ACHN (cell line): ENCODE data around the gene MTG1.

ENCODE experiments used
- DNase-seq: peaks from one replicate; pipeline ENCODE4 v3.0.0-alpha.2; 2015
- in situ Hi-C: cut with HindIII; loops from 2 replicates; pipeline ENCODE4 v1.10.0; 2017; ENCODE audit warnings: low sequenced_read_pairs, low pct_ligation_motif_present, low pct_unique_long_range_greater_than_20kb

Gene MTG1

DNA sequence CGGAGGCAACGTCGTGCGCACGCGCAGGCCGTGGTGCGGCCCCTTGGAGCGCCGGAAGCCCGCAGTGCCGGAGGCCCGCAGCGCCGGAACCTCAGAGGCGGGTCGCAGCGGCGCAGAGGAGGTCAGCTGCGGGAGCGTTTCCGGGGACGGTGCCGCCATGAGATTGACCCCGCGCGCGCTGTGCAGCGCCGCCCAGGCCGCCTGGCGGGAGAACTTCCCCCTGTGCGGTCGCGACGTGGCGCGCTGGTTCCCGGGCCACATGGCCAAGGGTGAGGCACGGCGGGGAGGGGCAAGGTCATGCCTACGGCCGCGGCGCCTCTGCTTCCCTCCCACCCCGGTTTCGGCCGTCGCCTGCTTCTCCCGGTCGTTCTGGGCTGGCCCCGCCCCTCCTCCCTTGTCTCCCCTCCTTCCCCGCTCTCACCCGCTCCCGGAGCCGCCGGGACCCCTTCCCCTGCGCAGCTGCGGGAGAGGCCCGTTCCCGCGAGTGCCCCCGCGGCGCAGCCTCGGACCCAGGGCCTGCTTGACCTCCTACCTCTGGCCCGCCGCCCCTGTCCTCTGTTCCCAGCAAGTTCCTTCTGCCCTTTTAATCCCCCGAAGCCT, at the start of gene MTG1:
Gene MTG1, plus strand, starts transcription at position 94 of the 600 bp plus-strand sequence. Its CDS starts 64 bp downstream, at position 158.
- DNase-seq: peak; percentile 95
- in situ Hi-C loops: no loop called here

DNA sequence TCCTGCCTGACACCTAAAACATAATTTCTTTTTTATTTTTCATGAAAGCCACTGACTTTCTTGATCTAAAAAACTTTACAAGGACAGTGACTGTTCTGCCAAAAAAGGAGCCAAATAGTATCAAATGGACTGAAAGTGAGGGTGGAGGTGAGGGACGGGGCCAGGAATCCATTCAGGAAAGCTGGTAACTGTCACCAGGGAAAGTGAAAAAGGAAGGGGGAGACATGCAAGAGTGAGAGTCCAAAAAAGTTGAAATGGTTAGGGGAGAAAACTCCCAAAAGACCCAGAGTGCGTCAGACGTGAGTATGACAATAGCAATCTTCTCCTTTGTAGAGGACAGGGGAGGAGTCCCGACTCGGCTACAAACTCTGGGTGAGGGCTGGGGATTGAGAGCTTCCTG, 49.7 kb upstream of the MTG1 start:
- in situ Hi-C loops: no loop called here
- DNase-seq: no peak

- in situ Hi-C loops: no loop called here
- no peak for DNase-seq
These were observed 47.5 kb upstream of the MTG1 start for GRCh38 chr10:133346413-133346812.

DNA sequence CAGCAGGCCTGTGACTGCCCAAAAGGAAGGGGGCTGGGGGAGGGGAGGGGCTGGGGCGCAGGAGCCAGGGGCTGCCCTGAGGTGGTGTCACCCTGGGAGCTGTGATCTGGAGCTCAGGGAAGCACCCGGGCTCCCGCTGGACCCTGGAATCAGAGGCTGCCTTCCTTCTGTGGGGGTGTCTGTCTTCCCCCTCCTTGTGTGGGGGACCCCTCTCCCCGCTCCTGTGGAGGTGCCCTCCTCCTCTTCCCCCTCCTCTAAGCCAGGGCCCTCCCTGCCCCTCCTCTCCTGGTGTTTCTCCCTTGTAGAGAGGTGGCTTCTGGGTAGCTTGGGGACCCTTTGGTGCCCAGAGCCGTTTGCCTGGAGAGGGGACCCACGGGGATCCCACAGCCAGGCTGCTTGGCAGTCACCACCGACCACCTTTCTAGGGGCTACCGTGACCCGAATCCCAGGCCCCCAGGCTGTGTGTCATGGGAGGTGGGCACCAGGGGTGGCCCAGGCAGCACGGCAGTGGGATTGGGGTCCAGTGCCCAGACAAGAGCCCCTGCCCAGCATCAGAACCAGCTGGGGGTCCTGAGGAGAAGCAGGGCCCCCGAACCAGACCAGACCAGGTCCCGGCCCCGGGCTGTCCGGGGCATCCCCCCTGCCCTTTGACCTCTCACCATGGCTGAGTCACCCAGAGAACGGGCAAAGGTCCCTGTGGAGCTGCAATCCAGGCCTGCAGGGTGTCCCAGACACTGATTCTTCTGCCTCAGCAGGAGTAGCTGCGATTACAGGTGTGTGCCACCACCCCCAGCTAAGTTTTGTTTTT, 46.0 kb upstream of the MTG1 start:
- DNase-seq: no peak

GRCh38 chr10:133349160-133349568, 44.8 kb upstream of the MTG1 start:
- DNase-seq: no peak
- in situ Hi-C loops: no loop called here

More for the DNA sequence above, 46.0 kb upstream of the MTG1 start:
- in situ Hi-C loops: no loop called here

DNA sequence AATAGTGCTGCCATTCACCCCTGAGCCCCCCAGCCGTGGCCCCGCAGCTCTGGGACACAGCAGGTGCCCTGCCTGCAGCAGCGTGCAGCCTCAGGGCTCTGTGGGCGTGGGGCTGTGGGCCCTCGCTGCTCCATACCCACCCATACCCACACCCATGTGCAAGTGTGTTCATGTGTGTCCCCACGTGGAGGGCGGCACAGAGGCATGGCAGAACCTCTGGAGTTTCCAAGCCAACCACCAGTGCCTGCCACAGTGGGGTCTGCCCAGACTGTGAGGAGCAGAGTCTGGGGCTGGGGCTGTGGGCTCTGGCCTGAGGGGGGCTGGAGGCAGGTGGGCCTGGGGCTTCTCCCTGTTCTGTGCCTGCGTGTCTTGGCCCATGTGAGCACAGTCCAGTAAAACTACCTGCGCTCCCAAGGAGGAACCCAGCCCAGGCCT, 44.4 kb upstream of the MTG1 start:
- DNase-seq: no peak
- in situ Hi-C loops: no loop called here

DNA sequence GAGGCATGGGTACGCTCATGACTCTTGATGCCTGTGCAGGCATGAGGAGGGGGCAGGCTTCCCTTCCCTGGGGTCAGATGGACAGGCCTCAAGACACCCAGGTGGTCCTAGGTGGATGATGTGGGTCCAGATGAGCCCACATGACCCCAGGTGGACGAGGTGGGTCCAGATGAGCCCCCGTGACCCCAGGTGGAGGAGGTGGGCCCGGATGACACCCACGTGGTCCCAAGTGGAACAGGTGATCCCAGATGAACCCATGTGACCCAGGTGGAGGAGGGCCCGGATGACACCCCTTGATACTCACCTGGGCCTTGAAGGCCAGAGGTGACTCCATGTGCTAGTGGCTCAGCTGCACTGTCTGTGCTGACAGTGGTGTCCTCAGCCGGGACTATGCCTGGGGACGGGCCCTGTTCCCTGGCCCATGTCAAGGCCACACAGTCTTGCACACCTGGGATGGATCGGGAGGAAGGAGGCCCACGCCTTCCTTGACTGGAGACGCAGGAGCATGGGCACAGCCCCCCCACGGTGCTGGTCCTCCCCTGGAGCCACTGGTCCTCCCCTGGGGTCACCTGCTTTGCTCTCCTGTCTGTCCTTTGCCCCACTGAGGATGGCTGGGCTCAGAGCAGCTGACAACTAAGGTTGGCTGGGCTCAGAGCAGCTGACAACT, 43.5 kb upstream of the MTG1 start:
- in situ Hi-C loops: no loop called here
- DNase-seq: no peak

DNA sequence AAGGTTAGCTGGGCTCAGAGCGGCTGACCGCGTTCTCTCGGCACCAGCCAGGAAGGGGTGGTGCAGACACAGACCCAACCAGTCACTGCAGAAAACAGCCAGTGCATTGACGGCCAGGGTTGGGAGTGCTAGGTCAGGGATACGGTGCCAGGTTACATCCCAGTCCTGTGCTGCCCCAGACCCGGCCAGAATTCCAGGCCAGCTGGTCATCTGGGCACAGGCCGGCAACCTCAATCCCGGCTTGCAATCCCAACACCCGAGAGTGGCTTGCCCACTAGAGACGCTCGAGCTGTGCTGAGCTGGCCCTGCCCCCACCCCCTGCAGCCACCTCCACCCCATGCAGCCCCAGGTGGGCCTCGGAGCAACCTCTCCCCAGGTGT, 43.0 kb upstream of the MTG1 start:
- no peak for DNase-seq
- in situ Hi-C loops: no loop called here

- in situ Hi-C loops: no loop called here
- DNase-seq: no peak
These were observed 42.3 kb upstream of the MTG1 start for GRCh38 chr10:133351408-133352318.

- in situ Hi-C loops: no loop called here
- no peak for DNase-seq
These were observed 40.6 kb upstream of the MTG1 start for GRCh38 chr10:133353202-133353959.

GRCh38 chr10:133353988-133354605, 39.9 kb upstream of the MTG1 start:
- no peak for DNase-seq
- in situ Hi-C loops: no loop called here

- no peak for DNase-seq
- in situ Hi-C loops: no loop called here
These were observed 39.2 kb upstream of the MTG1 start for GRCh38 chr10:133354672-133355240.

GRCh38 chr10:133355266-133355665, 38.7 kb upstream of the MTG1 start:
- in situ Hi-C loops: no loop called here
- DNase-seq: no peak

- no peak for DNase-seq
- in situ Hi-C loops: no loop called here
These were observed 38.0 kb upstream of the MTG1 start for GRCh38 chr10:133355991-133356390.

DNA sequence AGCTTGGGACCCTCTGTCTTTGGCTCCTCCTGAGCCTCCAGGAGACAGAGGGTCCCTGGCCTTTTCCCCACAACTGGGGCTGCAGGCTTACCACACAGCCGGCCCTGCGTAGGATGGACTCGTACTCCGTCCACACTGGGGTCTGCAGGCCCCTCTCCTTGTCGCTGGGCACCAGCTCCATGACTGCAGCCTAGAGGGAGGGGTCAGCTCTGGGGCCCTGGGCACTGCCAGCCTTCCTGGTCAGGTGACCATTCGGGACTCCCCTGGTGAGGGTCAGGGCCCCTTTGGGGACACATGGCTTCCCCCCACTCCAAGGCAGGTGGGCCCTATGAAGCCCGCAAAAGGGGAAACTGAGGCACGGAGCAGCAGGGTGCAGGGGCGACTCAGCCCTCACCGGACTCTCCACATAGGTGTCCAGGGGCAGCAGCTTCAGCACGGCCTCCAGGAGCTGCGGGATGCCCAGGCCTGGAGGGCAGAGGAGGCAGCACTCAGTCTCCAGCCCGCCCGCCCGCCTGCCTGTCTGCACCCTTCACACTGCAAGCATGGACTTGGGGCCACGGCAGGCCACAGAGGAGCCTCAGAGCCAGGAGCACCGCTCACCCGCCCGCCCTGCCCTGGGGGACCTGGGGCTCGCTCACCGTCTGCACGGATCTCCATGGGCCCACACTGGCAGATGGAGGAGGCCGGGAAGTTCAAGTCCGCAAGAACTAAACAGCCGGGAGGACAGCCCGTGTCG, 37.2 kb upstream of the MTG1 start:
- no peak for DNase-seq
- in situ Hi-C loops: no loop called here

DNA sequence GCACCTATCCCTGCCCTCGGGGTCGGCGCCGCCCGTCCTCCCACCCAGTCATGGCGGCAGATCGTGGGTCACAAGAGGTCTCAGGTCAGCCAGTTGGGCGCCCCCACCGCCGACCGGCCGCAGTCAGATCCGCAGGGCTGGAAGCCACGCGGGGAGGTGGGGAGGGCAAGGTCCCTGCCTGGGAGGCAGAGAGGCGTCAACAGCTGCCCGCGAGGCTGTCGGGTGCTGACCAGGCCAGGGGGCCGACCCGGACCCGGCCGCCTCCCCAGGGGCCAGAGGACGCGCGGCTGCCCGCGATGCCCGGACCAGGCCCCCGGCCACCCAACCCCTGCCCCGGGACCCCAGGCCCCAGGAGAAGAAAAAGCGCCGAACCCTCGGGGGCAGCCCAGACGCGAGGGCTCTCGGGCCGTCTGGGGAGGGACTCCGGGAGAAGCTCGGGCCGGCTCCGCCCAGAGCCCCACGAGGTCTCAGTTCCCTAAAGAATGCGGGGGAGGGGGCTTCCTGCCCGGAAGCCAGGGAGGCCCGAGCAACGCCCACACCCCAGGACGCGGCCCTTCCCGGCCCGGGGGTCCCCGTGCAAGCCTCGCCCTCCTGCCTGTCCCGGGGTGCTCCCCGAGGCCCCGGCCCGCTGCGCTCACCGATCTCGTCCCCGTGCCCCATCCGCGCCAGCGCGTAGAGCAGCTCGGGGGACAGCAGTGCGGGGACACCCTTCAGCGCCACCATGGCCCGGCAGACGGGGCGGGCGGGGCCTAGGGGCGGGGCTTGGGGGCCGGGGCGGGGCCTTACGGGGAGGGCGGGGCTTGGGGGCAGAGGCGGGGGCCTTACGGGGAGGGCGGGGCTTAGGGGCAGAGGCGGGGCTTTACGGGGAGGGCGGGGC, 36.4 kb upstream of the MTG1 start, which contains the start of gene FUOM:
Gene FUOM, minus strand, starts transcription at position 735 of the 877 bp plus-strand sequence. Its CDS starts 12 bp downstream, at position 723.
- in situ Hi-C loops: no loop called here
- no peak for DNase-seq
